Measurements from ENCODE around the gene NME8.

NME8 gene

DNA sequence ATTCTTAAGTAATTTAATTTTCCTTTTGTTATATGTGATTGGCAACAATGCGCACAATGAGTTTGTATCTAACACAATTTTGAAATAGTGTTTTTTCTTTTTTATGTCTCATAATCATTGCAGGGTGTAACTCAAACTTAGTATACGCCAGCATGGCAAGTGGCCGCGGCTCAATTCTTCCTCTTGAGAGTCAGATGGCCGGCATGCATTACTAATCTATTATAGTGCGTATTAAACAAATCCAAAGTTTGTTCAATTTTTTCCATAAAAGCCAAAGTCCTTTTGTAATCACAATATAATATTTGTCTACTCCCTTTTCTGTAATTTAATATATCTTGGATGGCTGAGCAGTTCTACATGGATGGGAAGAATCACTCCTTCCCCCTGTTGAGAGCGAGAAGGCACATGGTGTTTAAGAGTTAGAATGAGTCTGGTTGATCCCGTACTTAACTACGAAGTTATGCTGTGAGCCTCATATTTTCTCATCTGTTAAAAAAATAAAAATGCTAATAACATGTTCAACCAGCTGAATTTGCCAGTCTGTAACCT is 84.7 kb downstream of the NME8 start:
- H3K4me3 ChIP-seq (ENCODE audit: low read length in 2 of 2) = no peak overlapping the region
- no peaks in the 10 kb centered on the region for H3K9me3 ChIP-seq (ENCODE audit: control insufficient read depth in 2 of 2, low read length in 2 of 2)
- no peaks in the 10 kb centered on the region for H3K4me1 ChIP-seq (ENCODE audit: control insufficient read depth, insufficient read depth, low read length)

DNA sequence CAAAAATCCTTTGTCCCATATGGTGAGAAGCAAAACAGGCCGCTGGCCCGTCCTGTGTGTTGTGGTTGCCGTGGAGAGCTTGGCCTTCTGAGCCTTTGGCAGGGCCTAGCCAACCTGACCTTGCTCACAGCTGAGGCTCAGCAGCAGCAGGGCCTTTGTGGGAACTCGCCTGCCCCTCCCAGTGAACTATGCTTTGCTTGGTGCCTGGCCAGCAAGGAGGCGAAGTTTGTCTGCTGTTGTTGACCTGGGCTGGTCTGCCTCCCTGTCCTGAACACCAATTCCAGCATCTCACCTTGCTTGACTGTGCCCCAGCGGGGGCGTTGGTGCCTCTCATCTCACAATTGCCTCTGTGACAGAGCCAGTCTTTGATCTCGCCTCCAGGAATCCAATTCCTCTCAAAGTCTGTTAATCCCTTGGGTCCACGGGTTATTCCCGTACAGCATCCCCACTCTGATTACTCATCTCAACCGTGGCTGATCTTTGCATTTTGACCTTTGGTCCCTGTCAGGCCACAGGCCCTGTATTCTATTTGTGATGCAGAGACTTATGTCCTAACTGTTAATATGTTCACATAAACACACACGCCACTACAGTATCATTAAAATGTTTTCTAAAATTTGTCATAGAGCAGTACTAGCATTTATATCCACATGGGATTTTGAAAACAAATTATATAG is 94.7 kb downstream of the NME8 start:
- Histone ChIP-seq H3K27ac (ENCODE audit: low read length) (peak overlapping the region; percentile 11), H3K4me3 (ENCODE audit: low read length in 2 of 2) (no peak overlapping the region), H3K9me3 (ENCODE audit: control insufficient read depth in 2 of 2, low read length in 2 of 2) (peaks cover 0 to 5% of the 10 kb centered on the region in 2 donors), H3K27me3 (ENCODE audit: control insufficient read depth in 1 of 2, insufficient read depth in 2 of 2, low read length in 2 of 2) (no peaks in the 10 kb centered on the region), H3K9ac (ENCODE audit: low read length in 2 of 2) (no peak overlapping the region), H3K4me1 (ENCODE audit: control insufficient read depth, insufficient read depth, low read length) (no peaks in the 10 kb centered on the region), H3K36me3 (ENCODE audit: control insufficient read depth in 2 of 2, insufficient read depth in 2 of 2, low read length in 2 of 2) (no peaks in the 10 kb centered on the region)

More for the DNA sequence above, 84.7 kb downstream of the NME8 start:
- Histone ChIP-seq H3K36me3 (ENCODE audit: control insufficient read depth in 2 of 2, insufficient read depth in 2 of 2, low read length in 2 of 2) (no peaks in the 10 kb centered on the region), H3K27me3 (ENCODE audit: control insufficient read depth in 1 of 2, insufficient read depth in 2 of 2, low read length in 2 of 2) (no peaks in the 10 kb centered on the region), H3K9ac (ENCODE audit: low read length in 2 of 2) (no peak overlapping the region), H3K27ac (ENCODE audit: low read length) (no peak overlapping the region)

- Histone ChIP-seq H3K9ac (ENCODE audit: low read length in 2 of 2) (no peak overlapping the region), H3K9me3 (ENCODE audit: control insufficient read depth in 2 of 2, low read length in 2 of 2) (no peaks in the 10 kb centered on the region), H3K36me3 (ENCODE audit: control insufficient read depth in 2 of 2, insufficient read depth in 2 of 2, low read length in 2 of 2) (no peaks in the 10 kb centered on the region), H3K27me3 (ENCODE audit: control insufficient read depth in 1 of 2, insufficient read depth in 2 of 2, low read length in 2 of 2) (no peaks in the 10 kb centered on the region), H3K27ac (ENCODE audit: low read length) (peak overlapping the region; percentile 7), H3K4me3 (ENCODE audit: low read length in 2 of 2) (no peak overlapping the region), H3K4me1 (ENCODE audit: control insufficient read depth, insufficient read depth, low read length) (no peaks in the 10 kb centered on the region)
These were observed 95.7 kb downstream of the NME8 start for GRCh38 chr7:37943905-37944736.

DNA sequence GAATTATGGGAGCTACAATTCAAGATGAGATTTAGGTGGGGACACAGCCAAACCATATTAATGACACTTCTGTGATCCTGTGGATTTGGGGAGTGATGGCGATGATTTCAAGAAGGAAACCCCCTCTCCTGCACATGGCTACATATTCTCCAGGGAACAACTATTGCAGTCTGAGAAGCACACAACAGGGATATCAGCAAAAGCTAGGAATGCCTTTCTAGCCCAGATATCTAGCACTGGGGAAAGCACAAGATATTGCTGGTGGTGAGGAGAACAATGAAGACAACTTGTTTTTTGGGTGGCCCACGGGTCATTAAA is 96.3 kb downstream of the NME8 start:
- Histone ChIP-seq H3K4me1 (ENCODE audit: control insufficient read depth, insufficient read depth, low read length) (no peaks in the 10 kb centered on the region), H3K36me3 (ENCODE audit: control insufficient read depth in 2 of 2, insufficient read depth in 2 of 2, low read length in 2 of 2) (no peaks in the 10 kb centered on the region), H3K27ac (ENCODE audit: low read length) (no peak overlapping the region), H3K9ac (ENCODE audit: low read length in 2 of 2) (no peak overlapping the region), H3K9me3 (ENCODE audit: control insufficient read depth in 2 of 2, low read length in 2 of 2) (no peaks in the 10 kb centered on the region), H3K27me3 (ENCODE audit: control insufficient read depth in 1 of 2, insufficient read depth in 2 of 2, low read length in 2 of 2) (no peaks in the 10 kb centered on the region), H3K4me3 (ENCODE audit: low read length in 2 of 2) (no peak overlapping the region)

- H3K27ac ChIP-seq (ENCODE audit: low read length) = no peak overlapping the region
- H3K4me1 ChIP-seq (ENCODE audit: control insufficient read depth, insufficient read depth, low read length) = no peaks in the 10 kb centered on the region
These were observed 96.9 kb downstream of the NME8 start for GRCh38 chr7:37945336-37945735.

GRCh38 chr7:37947138-37947940 is 98.9 kb downstream of the NME8 start:
- Histone ChIP-seq H3K4me3 (ENCODE audit: low read length in 2 of 2) (no peak overlapping the region), H3K27me3 (ENCODE audit: control insufficient read depth in 1 of 2, insufficient read depth in 2 of 2, low read length in 2 of 2) (no peaks in the 10 kb centered on the region), H3K36me3 (ENCODE audit: control insufficient read depth in 2 of 2, insufficient read depth in 2 of 2, low read length in 2 of 2) (no peaks in the 10 kb centered on the region), H3K9ac (ENCODE audit: low read length in 2 of 2) (no peak overlapping the region), H3K9me3 (ENCODE audit: control insufficient read depth in 2 of 2, low read length in 2 of 2) (no peaks in the 10 kb centered on the region), H3K27ac (ENCODE audit: low read length) (no peak overlapping the region), H3K4me1 (ENCODE audit: control insufficient read depth, insufficient read depth, low read length) (no peaks in the 10 kb centered on the region)

More at GRCh38 chr7:37945336-37945735, 96.9 kb downstream of the NME8 start:
- H3K36me3 ChIP-seq (ENCODE audit: control insufficient read depth in 2 of 2, insufficient read depth in 2 of 2, low read length in 2 of 2) = no peaks in the 10 kb centered on the region
- H3K4me3 ChIP-seq (ENCODE audit: low read length in 2 of 2) = no peak overlapping the region
- H3K9ac ChIP-seq (ENCODE audit: low read length in 2 of 2) = no peak overlapping the region
- no peaks in the 10 kb centered on the region for H3K27me3 ChIP-seq (ENCODE audit: control insufficient read depth in 1 of 2, insufficient read depth in 2 of 2, low read length in 2 of 2)
- H3K9me3 ChIP-seq (ENCODE audit: control insufficient read depth in 2 of 2, low read length in 2 of 2) = no peaks in the 10 kb centered on the region

- H3K27ac ChIP-seq (ENCODE audit: low read length) = no peak overlapping the region
- H3K9me3 ChIP-seq (ENCODE audit: control insufficient read depth in 2 of 2, low read length in 2 of 2) = no peaks in the 10 kb centered on the region
- H3K36me3 ChIP-seq (ENCODE audit: control insufficient read depth in 2 of 2, insufficient read depth in 2 of 2, low read length in 2 of 2) = no peaks in the 10 kb centered on the region
- no peaks in the 10 kb centered on the region for H3K27me3 ChIP-seq (ENCODE audit: control insufficient read depth in 1 of 2, insufficient read depth in 2 of 2, low read length in 2 of 2)
- H3K9ac ChIP-seq (ENCODE audit: low read length in 2 of 2) = no peak overlapping the region
- H3K4me3 ChIP-seq (ENCODE audit: low read length in 2 of 2) = no peak overlapping the region
- no peaks in the 10 kb centered on the region for H3K4me1 ChIP-seq (ENCODE audit: control insufficient read depth, insufficient read depth, low read length)
These were observed 99.5 kb downstream of the NME8 start for GRCh38 chr7:37947941-37948210.

Data from stomach smooth muscle (tissue), 2 donors.